ENCODE measurements around the gene ZNF184.
A peak's percentile ranks its signal among the peaks of the same experiment; 100 is the strongest.

ZNF184 gene

DNA sequence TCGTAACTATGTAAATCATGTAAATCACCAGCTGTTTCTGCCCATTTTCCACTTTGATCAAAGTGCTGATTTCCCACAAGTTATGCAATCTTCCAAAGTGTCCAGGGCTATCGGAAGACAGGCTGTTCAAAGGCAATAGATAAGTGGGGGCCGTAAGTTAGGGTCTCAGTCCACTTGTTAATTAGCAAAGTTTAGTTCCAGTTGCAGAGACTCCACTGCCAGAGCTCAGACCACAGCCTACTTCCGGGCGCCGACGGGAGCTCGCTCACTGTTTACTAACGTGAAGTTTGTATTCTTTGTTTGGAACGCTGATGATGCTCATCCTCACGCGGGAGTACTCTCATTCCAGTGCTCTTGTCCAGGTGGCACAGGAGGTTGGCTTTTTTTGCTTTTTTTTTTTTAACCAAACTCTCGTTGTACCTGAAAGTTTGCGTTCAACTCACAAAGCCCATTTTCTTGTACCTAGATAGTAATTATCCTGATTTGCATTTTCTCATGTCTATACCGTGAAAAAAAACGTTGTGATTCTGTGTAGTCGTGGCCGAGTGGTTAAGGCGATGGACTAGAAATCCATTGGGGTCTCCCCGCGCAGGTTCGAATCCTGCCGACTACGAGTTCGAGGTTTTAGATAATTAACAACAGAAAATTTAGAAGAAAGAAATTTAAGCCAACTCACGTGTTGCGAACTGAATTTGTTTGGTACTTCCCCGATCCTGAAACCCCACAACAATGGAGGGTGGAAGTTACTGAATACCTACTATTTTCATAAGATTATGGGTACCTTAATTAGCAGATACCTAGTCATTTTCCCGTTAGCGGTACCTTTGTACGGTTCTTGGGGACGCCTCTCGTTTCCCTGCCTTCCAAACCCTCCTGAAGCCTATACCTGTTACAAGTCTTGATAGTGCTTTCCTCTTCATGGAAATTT, 29.9 kb upstream of the ZNF184 start:
- Histone ChIP-seq H3K9ac (ENCODE audit: low read length) (peak overlapping the region; percentile 49), H3K36me3 (ENCODE audit: control insufficient read depth, insufficient read depth, low read length) (no peaks in the 10 kb centered on the region), H3K27ac (ENCODE audit: low read depth, low read length) (no peak overlapping the region), H3K27me3 (ENCODE audit: control insufficient read depth, insufficient read depth, low read length) (no peaks in the 10 kb centered on the region), H3K4me3 (ENCODE audit: low read depth, low read length) (peak overlapping the region; percentile 85), H3K4me1 (ENCODE audit: control insufficient read depth, insufficient read depth, low read length) (no peaks in the 10 kb centered on the region), H3K9me3 (ENCODE audit: control insufficient read depth, insufficient read depth, low read depth, low read length) (no peaks in the 10 kb centered on the region)

DNA sequence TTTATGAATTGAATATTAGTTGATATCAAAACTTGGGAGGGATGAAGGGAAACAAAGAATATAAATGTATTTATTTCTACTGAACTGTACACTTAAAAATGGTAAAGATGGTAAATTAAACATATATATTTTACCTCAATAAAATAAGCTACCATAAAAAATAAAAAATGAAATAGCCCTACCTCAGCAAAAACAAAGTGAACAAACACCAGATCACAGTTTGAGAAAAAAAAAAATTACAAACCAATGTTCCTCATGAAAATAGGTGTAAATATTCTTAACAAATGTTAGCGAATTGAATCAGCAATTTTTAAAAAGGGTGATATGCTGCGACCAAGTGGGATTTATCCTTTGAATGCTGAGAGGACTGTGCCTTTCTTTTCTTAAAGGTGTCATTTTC, 28.3 kb upstream of the ZNF184 start:
- Histone ChIP-seq H3K9ac (ENCODE audit: low read length) (no peak overlapping the region), H3K36me3 (ENCODE audit: control insufficient read depth, insufficient read depth, low read length) (no peaks in the 10 kb centered on the region), H3K4me3 (ENCODE audit: low read depth, low read length) (no peak overlapping the region), H3K9me3 (ENCODE audit: control insufficient read depth, insufficient read depth, low read depth, low read length) (no peaks in the 10 kb centered on the region), H3K4me1 (ENCODE audit: control insufficient read depth, insufficient read depth, low read length) (no peaks in the 10 kb centered on the region), H3K27ac (ENCODE audit: low read depth, low read length) (no peak overlapping the region), H3K27me3 (ENCODE audit: control insufficient read depth, insufficient read depth, low read length) (no peaks in the 10 kb centered on the region)

DNA sequence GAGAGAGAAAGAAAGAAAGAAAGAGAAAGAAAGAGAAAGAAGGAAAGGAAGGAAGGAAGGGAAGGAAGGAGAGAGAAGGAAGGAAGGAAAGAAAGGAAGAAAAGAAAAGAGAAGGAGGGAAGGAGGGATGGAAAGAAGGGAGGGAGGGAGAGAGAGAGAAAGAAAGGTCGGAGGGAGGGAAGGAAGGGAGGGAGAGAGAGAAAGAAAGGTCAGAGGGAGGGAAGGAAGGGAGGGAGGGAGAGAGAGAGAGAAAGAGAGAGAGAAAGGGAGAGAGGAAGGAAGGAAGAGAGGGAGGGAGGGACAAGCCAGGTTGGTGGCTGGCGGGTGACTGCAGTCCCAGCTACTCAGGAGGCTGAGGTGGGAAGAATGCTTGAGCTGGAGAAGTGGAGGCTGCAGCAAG, 27.3 kb upstream of the ZNF184 start:
- Histone ChIP-seq H3K27me3 (ENCODE audit: control insufficient read depth, insufficient read depth, low read length) (0 out of 2 replicates have a peak, but pooled peaks cover under 1% of the 10 kb centered on the region), H3K9ac (ENCODE audit: low read length) (no peak overlapping the region), H3K36me3 (ENCODE audit: control insufficient read depth, insufficient read depth, low read length) (no peaks in the 10 kb centered on the region), H3K4me3 (ENCODE audit: low read depth, low read length) (peak overlapping the region; percentile 49), H3K9me3 (ENCODE audit: control insufficient read depth, insufficient read depth, low read depth, low read length) (no peaks in the 10 kb centered on the region), H3K27ac (ENCODE audit: low read depth, low read length) (no peak overlapping the region), H3K4me1 (ENCODE audit: control insufficient read depth, insufficient read depth, low read length) (no peaks in the 10 kb centered on the region)

DNA sequence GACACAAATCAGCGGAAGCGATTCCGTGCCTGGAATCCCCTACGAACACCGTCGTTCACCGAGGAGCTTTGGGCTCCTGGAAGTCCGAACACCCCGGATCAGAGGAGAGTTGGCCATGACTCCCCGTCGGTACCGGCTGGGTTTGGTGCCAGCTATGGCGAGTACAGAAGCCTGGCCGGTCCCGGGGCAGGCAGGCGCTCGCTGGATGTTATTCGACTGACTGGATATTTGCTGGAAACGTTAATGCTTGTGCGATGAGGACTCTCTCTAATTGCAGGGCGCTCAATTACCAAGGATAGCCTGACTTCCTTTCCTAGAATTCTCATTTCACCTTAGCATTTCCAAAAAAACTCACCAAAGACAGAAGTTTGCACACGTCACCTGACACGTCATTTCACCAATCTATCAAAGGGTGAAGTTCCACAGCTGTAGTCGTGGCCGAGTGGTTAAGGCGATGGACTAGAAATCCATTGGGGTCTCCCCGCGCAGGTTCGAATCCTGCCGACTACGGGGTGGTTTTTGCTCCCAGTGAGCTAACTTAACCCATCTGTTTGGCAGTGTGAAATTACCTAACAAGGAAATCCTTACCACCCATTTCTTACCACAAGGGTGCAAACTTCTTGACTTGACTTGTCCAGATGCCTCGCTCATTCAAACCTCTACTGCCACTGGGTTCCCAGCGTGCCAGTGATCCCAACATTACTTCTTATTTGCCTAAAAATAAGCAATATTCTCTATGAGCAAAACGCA, 22.7 kb upstream of the ZNF184 start:
- Histone ChIP-seq H3K27me3 (ENCODE audit: control insufficient read depth, insufficient read depth, low read length) (peaks cover 15% of the 10 kb centered on the region), H3K27ac (ENCODE audit: low read depth, low read length) (no peak overlapping the region), H3K36me3 (ENCODE audit: control insufficient read depth, insufficient read depth, low read length) (no peaks in the 10 kb centered on the region), H3K4me1 (ENCODE audit: control insufficient read depth, insufficient read depth, low read length) (0 out of 2 replicates have a peak, but pooled peaks cover 4% of the 10 kb centered on the region), H3K4me3 (ENCODE audit: low read depth, low read length) (peak overlapping the region; percentile 91), H3K9ac (ENCODE audit: low read length) (peak overlapping the region; percentile 67), H3K9me3 (ENCODE audit: control insufficient read depth, insufficient read depth, low read depth, low read length) (no peaks in the 10 kb centered on the region)

DNA sequence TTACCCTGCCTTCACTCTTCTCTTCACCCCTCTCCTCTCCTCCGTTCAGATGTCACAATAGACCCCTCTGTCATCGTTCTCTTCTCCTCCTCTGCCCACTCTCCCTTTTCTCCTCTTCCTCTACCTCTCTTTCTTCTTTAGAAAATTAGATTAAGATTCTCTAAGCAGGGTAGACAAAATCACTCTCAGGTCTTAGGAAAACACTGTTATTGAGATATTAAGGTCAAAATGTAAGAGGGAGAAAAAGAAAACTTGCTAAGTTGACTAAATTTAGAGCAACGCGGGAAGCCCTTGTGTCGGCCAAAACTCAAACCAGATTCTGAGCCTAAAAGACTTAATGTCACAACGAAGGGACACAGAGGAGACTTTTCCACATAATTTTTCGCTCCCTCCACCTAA, 22.1 kb upstream of the ZNF184 start:
- Histone ChIP-seq H3K36me3 (ENCODE audit: control insufficient read depth, insufficient read depth, low read length) (no peaks in the 10 kb centered on the region), H3K4me1 (ENCODE audit: control insufficient read depth, insufficient read depth, low read length) (0 out of 2 replicates have a peak, but pooled peaks cover 4% of the 10 kb centered on the region), H3K27me3 (ENCODE audit: control insufficient read depth, insufficient read depth, low read length) (peaks cover 15% of the 10 kb centered on the region), H3K27ac (ENCODE audit: low read depth, low read length) (no peak overlapping the region), H3K9ac (ENCODE audit: low read length) (peak overlapping the region; percentile 67), H3K4me3 (ENCODE audit: low read depth, low read length) (peak overlapping the region; percentile 91), H3K9me3 (ENCODE audit: control insufficient read depth, insufficient read depth, low read depth, low read length) (no peaks in the 10 kb centered on the region)

DNA sequence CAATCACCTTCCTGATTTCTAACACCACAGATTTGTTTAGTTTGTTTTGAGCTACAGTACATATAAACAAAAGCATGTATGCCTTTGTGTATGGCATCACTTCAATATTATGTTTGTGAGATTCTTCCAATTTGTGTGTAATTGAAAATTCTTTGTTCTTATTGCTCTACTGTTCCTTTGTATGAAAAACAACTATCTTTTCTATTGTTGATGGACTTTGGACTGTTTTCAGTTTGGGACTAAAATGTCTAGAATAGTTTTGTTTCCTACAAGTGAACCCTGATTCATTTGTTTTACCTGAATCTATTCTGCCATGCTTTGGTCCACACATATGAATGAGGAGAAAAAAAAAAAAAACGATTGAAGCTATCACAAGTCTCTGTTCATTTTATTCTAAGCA, 21.2 kb upstream of the ZNF184 start:
- Histone ChIP-seq H3K27ac (ENCODE audit: low read depth, low read length) (no peak overlapping the region), H3K36me3 (ENCODE audit: control insufficient read depth, insufficient read depth, low read length) (no peaks in the 10 kb centered on the region), H3K4me3 (ENCODE audit: low read depth, low read length) (no peak overlapping the region), H3K4me1 (ENCODE audit: control insufficient read depth, insufficient read depth, low read length) (0 out of 2 replicates have a peak, but pooled peaks cover 4% of the 10 kb centered on the region), H3K9ac (ENCODE audit: low read length) (no peak overlapping the region), H3K27me3 (ENCODE audit: control insufficient read depth, insufficient read depth, low read length) (peaks cover 15% of the 10 kb centered on the region), H3K9me3 (ENCODE audit: control insufficient read depth, insufficient read depth, low read depth, low read length) (no peaks in the 10 kb centered on the region)

DNA sequence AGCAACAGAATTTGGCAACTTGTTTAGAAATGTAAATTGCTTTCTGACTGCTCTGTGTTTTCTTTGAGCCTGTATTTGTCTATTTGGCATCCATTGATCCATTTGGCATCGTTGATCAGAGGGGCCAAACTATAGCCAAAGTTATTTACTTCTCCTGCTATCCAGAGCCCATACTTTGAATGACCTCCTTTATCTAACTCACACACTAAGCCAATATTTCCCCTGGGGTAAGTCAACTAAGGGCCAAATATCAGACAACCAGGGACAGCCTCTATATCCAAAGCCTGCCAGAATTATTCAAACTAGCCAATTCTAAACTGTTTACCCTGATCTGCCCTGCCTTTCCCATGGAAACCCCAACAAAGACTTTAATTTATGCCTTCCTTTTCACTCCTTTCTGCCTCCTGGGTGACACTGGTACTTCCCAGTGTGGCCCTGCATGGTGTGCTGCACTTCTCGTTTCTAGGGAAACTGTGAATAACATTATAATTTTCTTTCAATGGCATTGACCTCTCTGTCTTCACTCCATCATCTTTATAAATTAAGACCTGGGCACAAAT, 19.8 kb upstream of the ZNF184 start:
- Histone ChIP-seq H3K9me3 (ENCODE audit: control insufficient read depth, insufficient read depth, low read depth, low read length) (no peaks in the 10 kb centered on the region), H3K4me1 (ENCODE audit: control insufficient read depth, insufficient read depth, low read length) (0 out of 2 replicates have a peak, but pooled peaks cover 4% of the 10 kb centered on the region), H3K36me3 (ENCODE audit: control insufficient read depth, insufficient read depth, low read length) (no peaks in the 10 kb centered on the region), H3K4me3 (ENCODE audit: low read depth, low read length) (no peak overlapping the region), H3K27ac (ENCODE audit: low read depth, low read length) (no peak overlapping the region), H3K9ac (ENCODE audit: low read length) (no peak overlapping the region), H3K27me3 (ENCODE audit: control insufficient read depth, insufficient read depth, low read length) (peaks cover 15% of the 10 kb centered on the region)

DNA sequence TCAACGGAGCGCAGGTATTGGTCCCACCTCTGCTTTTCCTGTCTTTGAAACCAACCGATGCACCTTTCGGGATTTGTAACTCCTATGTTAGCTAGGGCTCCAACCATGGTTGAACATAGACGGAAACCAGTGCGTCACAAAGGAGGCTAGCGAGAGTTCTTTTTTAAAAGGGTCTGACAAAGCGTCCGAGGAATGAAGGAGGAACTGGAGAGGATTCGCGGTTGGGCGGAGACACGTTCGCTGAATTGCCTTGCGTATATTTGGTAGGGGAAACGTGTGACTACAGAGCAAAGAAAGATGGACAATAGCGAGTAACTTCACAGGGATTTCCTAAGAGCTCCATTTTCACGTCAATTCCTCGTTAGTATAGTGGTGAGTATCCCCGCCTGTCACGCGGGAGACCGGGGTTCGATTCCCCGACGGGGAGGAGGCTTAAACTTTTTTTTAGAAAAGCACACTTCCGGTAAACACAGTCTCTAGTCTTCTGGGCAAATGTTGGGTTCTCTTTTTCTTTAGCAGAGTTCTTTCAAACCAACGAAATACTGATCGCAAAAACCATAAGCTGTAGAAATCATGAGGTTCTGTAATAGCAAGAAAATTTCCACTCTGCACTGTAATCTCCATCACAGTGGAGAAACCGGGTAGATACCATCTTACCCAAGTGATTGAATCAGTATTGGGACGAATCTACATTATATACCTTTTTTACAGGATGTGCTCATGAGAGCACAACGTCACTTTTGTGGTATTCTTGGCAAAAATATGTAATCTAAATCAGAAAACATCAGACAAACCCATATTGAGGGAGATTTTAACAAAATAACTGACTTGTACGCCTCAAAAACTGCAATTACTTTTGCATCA, 6.6 kb upstream of the ZNF184 start:
- H3K27ac ChIP-seq (ENCODE audit: low read depth, low read length), result no peak overlapping the region
- H3K4me1 ChIP-seq (ENCODE audit: control insufficient read depth, insufficient read depth, low read length), result peaks cover 5% of the 10 kb centered on the region; the same call in 1 of the 2 replicates
- peak overlapping the region; percentile 83 for H3K4me3 ChIP-seq (ENCODE audit: low read depth, low read length)
- H3K36me3 ChIP-seq (ENCODE audit: control insufficient read depth, insufficient read depth, low read length), result no peaks in the 10 kb centered on the region
- H3K9ac ChIP-seq (ENCODE audit: low read length), result peak overlapping the region; percentile 55
- peaks cover 6% of the 10 kb centered on the region; the same call in 1 of the 2 replicates for H3K27me3 ChIP-seq (ENCODE audit: control insufficient read depth, insufficient read depth, low read length)
- no peaks in the 10 kb centered on the region for H3K9me3 ChIP-seq (ENCODE audit: control insufficient read depth, insufficient read depth, low read depth, low read length)

DNA sequence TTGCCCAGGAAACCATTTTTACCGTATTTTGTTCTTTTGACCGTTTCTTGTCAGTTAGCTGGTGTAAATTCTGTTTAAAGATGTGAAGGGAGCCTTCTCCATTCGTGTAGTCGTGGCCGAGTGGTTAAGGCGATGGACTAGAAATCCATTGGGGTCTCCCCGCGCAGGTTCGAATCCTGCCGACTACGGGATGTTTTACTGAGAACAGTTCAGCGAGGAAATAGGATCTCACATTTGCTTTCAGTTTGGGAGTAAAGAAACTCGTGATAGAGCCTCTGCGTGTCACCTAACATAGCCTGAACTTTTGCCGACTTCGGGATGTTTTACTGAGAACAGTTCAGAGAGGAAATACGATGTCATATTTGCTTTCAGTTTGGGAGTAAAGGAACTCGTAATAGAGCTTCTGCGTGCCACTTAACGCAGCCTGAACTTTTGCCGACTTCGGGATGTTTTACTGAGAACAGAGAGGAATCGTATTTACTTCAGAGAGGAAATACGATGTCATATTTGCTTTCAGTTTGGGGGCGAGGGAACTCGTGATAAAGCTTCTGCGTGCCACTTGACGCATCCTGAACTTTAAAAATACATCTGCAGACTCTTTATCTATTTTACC, 5.9 kb upstream of the ZNF184 start:
- H3K27ac ChIP-seq (ENCODE audit: low read depth, low read length), result no peak overlapping the region

More for the DNA sequence above, 5.9 kb upstream of the ZNF184 start:
- no peaks in the 10 kb centered on the region for H3K36me3 ChIP-seq (ENCODE audit: control insufficient read depth, insufficient read depth, low read length)
- H3K27me3 ChIP-seq (ENCODE audit: control insufficient read depth, insufficient read depth, low read length), result peaks cover 6% of the 10 kb centered on the region; the same call in 1 of the 2 replicates
- H3K9ac ChIP-seq (ENCODE audit: low read length), result peak overlapping the region; percentile 55
- no peaks in the 10 kb centered on the region for H3K9me3 ChIP-seq (ENCODE audit: control insufficient read depth, insufficient read depth, low read depth, low read length)
- peak overlapping the region; percentile 83 for H3K4me3 ChIP-seq (ENCODE audit: low read depth, low read length)
- H3K4me1 ChIP-seq (ENCODE audit: control insufficient read depth, insufficient read depth, low read length), result peaks cover 5% of the 10 kb centered on the region; the same call in 1 of the 2 replicates
